ENCODE data around the gene MGARP. TPM values are rescaled to one million over a fixed set of nuclear protein-coding genes. Genes with fewer than 3 reads are reported as not detected.

The MGARP gene
- total RNA-seq, 1 donor: 7.6 TPM

- Histone ChIP-seq H3K4me2 (ENCODE audit: insufficient read depth, low read length) (no peak overlapping the region), H2AFZ (ENCODE audit: low read length) (no peak overlapping the region)
- TF ChIP-seq, protein P1, sequence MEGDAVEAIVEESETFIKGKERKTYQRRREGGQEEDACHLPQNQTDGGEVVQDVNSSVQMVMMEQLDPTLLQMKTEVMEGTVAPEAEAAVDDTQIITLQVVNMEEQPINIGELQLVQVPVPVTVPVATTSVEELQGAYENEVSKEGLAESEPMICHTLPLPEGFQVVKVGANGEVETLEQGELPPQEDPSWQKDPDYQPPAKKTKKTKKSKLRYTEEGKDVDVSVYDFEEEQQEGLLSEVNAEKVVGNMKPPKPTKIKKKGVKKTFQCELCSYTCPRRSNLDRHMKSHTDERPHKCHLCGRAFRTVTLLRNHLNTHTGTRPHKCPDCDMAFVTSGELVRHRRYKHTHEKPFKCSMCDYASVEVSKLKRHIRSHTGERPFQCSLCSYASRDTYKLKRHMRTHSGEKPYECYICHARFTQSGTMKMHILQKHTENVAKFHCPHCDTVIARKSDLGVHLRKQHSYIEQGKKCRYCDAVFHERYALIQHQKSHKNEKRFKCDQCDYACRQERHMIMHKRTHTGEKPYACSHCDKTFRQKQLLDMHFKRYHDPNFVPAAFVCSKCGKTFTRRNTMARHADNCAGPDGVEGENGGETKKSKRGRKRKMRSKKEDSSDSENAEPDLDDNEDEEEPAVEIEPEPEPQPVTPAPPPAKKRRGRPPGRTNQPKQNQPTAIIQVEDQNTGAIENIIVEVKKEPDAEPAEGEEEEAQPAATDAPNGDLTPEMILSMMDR (IDR thresholded peaks at IDR 0.05; ENCODE audit: extremely low read depth, low read depth, low read length): no peak
Measured at GRCh38 chr4:139253046-139253445, 27.0 kb downstream of the MGARP start.

DNA sequence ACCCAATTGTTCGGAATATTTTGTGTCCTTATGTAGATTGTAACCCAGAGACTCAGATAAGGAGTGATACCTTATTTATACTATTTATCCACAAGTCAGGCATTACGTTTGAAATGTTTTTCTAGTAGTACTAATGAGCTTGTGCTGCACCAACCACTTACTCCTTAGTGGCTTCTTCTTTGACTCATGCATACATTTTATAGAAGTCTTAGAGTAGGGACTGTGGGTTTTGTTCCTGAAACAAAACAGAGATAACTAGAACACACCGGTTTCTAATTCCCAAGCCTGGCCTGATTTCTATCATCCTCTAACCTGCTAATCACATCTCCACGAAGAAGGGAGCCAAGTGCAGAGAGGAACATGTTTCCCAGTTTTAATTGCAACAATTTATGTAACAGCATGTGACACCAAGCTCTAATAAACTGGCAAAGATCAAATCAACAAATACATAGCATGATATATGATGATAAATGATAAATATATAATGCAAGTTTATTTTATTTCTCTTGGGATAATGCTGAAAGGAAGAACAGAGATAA lies 32.3 kb downstream of the MGARP start:
- DNase-seq (ENCODE audit: insufficient read length, low spot score, missing footprints): peak; percentile 71

More at GRCh38 chr4:139253046-139253445, 27.0 kb downstream of the MGARP start:
- H3K9me3 ChIP-seq (ENCODE audit: low read depth, low read length): no peaks in the 10 kb centered on the region
- H3K27me3 ChIP-seq (ENCODE audit: insufficient read depth, low read length): no peaks in the 10 kb centered on the region
- H3K36me3 ChIP-seq (ENCODE audit: insufficient read depth, low read length): no peaks in the 10 kb centered on the region
- H3K27ac ChIP-seq (ENCODE audit: low read depth, low read length): no peak overlapping the region
- no peaks in the 10 kb centered on the region for H4K20me1 ChIP-seq (ENCODE audit: insufficient read depth, low read length)
- no peaks in the 10 kb centered on the region for H3K79me2 ChIP-seq (ENCODE audit: insufficient read depth, low read length)
- H3K4me1 ChIP-seq (ENCODE audit: insufficient read depth, low read length): no peaks in the 10 kb centered on the region
- no peak for DNase-seq (ENCODE audit: insufficient read length, low spot score, missing footprints)
- no peak overlapping the region for H3K4me3 ChIP-seq (ENCODE audit: insufficient read depth, low read length)

DNA sequence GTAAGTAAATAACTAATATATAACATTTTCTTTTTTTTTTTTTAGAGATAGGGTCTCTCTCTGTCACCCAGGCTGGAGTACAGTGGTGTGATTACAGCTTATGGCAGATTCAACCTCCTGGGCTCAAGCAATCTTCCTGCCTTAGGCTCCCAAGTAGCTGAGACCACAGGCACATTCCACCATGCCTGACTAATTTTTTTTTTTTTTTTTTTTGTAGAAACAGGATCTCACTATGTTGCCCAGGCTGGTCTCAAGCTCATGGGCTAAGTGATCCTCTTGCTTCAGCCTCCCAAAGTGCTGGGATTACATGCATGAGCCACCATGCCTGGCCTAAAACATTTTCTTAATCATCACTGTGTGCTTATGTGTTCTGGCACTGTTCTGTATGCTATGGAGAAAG lies 32.8 kb downstream of the MGARP start:
- H3K4me2 ChIP-seq (ENCODE audit: insufficient read depth, low read length): no peak overlapping the region
- H3K4me3 ChIP-seq (ENCODE audit: insufficient read depth, low read length): no peak overlapping the region
- TF ChIP-seq, protein P1 (IDR thresholded peaks at IDR 0.05; ENCODE audit: extremely low read depth, low read depth, low read length): no peak
- H3K79me2 ChIP-seq (ENCODE audit: insufficient read depth, low read length): no peaks in the 10 kb centered on the region
- H3K4me1 ChIP-seq (ENCODE audit: insufficient read depth, low read length): peaks cover 40% of the 10 kb centered on the region
- no peaks in the 10 kb centered on the region for H4K20me1 ChIP-seq (ENCODE audit: insufficient read depth, low read length)
- DNase-seq (ENCODE audit: insufficient read length, low spot score, missing footprints): peak; percentile 25
- no peaks in the 10 kb centered on the region for H3K9me3 ChIP-seq (ENCODE audit: low read depth, low read length)
- H2AFZ ChIP-seq (ENCODE audit: low read length): no peak overlapping the region
- H3K27ac ChIP-seq (ENCODE audit: low read depth, low read length): no peak overlapping the region
- no peaks in the 10 kb centered on the region for H3K27me3 ChIP-seq (ENCODE audit: insufficient read depth, low read length)
- no peaks in the 10 kb centered on the region for H3K36me3 ChIP-seq (ENCODE audit: insufficient read depth, low read length)

More for the DNA sequence above, 32.3 kb downstream of the MGARP start:
- Histone ChIP-seq H3K4me1 (ENCODE audit: insufficient read depth, low read length) (peaks cover 35% of the 10 kb centered on the region), H2AFZ (ENCODE audit: low read length) (no peak overlapping the region), H3K9me3 (ENCODE audit: low read depth, low read length) (no peaks in the 10 kb centered on the region), H3K36me3 (ENCODE audit: insufficient read depth, low read length) (no peaks in the 10 kb centered on the region), H3K79me2 (ENCODE audit: insufficient read depth, low read length) (no peaks in the 10 kb centered on the region), H3K27me3 (ENCODE audit: insufficient read depth, low read length) (no peaks in the 10 kb centered on the region), H4K20me1 (ENCODE audit: insufficient read depth, low read length) (no peaks in the 10 kb centered on the region), H3K27ac (ENCODE audit: low read depth, low read length) (no peak overlapping the region), H3K4me2 (ENCODE audit: insufficient read depth, low read length) (no peak overlapping the region), H3K4me3 (ENCODE audit: insufficient read depth, low read length) (no peak overlapping the region)
- TF ChIP-seq, protein P1 (IDR thresholded peaks at IDR 0.05; ENCODE audit: extremely low read depth, low read depth, low read length): no peak

- Histone ChIP-seq H3K27ac (ENCODE audit: low read depth, low read length) (no peak overlapping the region), H3K27me3 (ENCODE audit: insufficient read depth, low read length) (no peaks in the 10 kb centered on the region), H4K20me1 (ENCODE audit: insufficient read depth, low read length) (no peaks in the 10 kb centered on the region), H2AFZ (ENCODE audit: low read length) (no peak overlapping the region), H3K4me3 (ENCODE audit: insufficient read depth, low read length) (no peak overlapping the region), H3K4me1 (ENCODE audit: insufficient read depth, low read length) (peaks cover 45% of the 10 kb centered on the region), H3K4me2 (ENCODE audit: insufficient read depth, low read length) (no peak overlapping the region), H3K9me3 (ENCODE audit: low read depth, low read length) (no peaks in the 10 kb centered on the region), H3K36me3 (ENCODE audit: insufficient read depth, low read length) (no peaks in the 10 kb centered on the region), H3K79me2 (ENCODE audit: insufficient read depth, low read length) (no peaks in the 10 kb centered on the region)
- TF ChIP-seq, protein P1 (IDR thresholded peaks at IDR 0.05; ENCODE audit: extremely low read depth, low read depth, low read length): no peak
- DNase-seq (ENCODE audit: insufficient read length, low spot score, missing footprints): no peak
Measured at GRCh38 chr4:139246166-139246565, 33.9 kb downstream of the MGARP start.
